GM19467 (cell line): ENCODE data around the gene SLC9A9.
"Not testable (repeated sequence)": the region's sequence is repeated elsewhere in the genome, so short reads cannot be mapped to it uniquely, and the experiment has no call there.

ENCODE experiments used
- ATAC-seq: cut with Tn5 transposase; IDR thresholded peaks from one replicate; pipeline ENCODE4 v1.9.1; 2021; ENCODE audit warnings: mild to moderate bottlenecking, moderate library complexity; ENCODE audit not compliant: unreplicated experiment

Gene SLC9A9

GRCh38 chr3:143847787-143848631 is at the start of gene SLC9A9:
SLC9A9 (minus strand) TSS chr3:143848468; CDS start chr3:143848322, 146 bp downstream.
- ATAC-seq = peak; percentile 91

GRCh38 chr3:143897576-143898295 is 49.5 kb upstream of the SLC9A9 start:
- no peak for ATAC-seq

GRCh38 chr3:143896486-143896885 is 48.2 kb upstream of the SLC9A9 start:
- ATAC-seq = no peak

- ATAC-seq = no peak
These were observed 47.5 kb upstream of the SLC9A9 start for GRCh38 chr3:143895805-143896204.

- no peak for ATAC-seq
These were observed 40.6 kb upstream of the SLC9A9 start for GRCh38 chr3:143888846-143889245.

- ATAC-seq = no peak
These were observed 39.9 kb upstream of the SLC9A9 start for GRCh38 chr3:143888166-143888565.

- peak; percentile 89 for ATAC-seq
These were observed 37.6 kb upstream of the SLC9A9 start for GRCh38 chr3:143885780-143886427.

- no peak for ATAC-seq
These were observed 36.6 kb upstream of the SLC9A9 start for GRCh38 chr3:143884861-143885260.

- ATAC-seq = no peak
These were observed 34.9 kb upstream of the SLC9A9 start for GRCh38 chr3:143883151-143883550.

GRCh38 chr3:143881095-143881494 is 32.8 kb upstream of the SLC9A9 start:
- ATAC-seq = no peak

- no peak for ATAC-seq
These were observed 27.3 kb upstream of the SLC9A9 start for GRCh38 chr3:143875546-143875945.

- not testable (repeated sequence) for ATAC-seq
These were observed 25.3 kb upstream of the SLC9A9 start for GRCh38 chr3:143873553-143873952.

GRCh38 chr3:143865302-143865701 is 17.0 kb upstream of the SLC9A9 start:
- no peak for ATAC-seq

- ATAC-seq = no peak
These were observed 11.4 kb upstream of the SLC9A9 start for GRCh38 chr3:143859465-143860203.

- ATAC-seq = no peak
These were observed 8.1 kb upstream of the SLC9A9 start for GRCh38 chr3:143856252-143856970.

GRCh38 chr3:143855183-143855582 is 6.9 kb upstream of the SLC9A9 start:
- no peak for ATAC-seq

- ATAC-seq = no peak
These were observed 3.2 kb upstream of the SLC9A9 start for GRCh38 chr3:143851331-143852017.

GRCh38 chr3:143850877-143851276 is 2.6 kb upstream of the SLC9A9 start:
- no peak for ATAC-seq

GRCh38 chr3:143849854-143850549 is 1.7 kb upstream of the SLC9A9 start:
- peak; percentile 27 for ATAC-seq
